Upper lobe of left lung (tissue), 4 donors: ENCODE data around the gene VIPAS39.
"Not testable (repeated sequence)": the region's sequence is repeated elsewhere in the genome, so short reads cannot be mapped to it uniquely, and the experiment has no call there.

Experiments used
- CTCF ChIP-seq, 6 experiments: fragments of 450-650 bp in 4 of 6; fragments of 200-600 bp in 2 of 6; sonication (generic) in 2 of 6; IDR thresholded peaks; one replicate each; pipeline ENCODE4 v1.5.1; 2016 to 2019; ENCODE audit warnings: antibody characterized with exemption in 6 of 6
- EP300 ChIP-seq, 4 donors: sonication (generic); formaldehyde crosslinking; IDR thresholded peaks; one replicate each; pipeline ENCODE4 v1.5.1; 2017; ENCODE audit warnings: antibody characterized with exemption in 4 of 4, control low read depth in 2 of 4

DNA sequence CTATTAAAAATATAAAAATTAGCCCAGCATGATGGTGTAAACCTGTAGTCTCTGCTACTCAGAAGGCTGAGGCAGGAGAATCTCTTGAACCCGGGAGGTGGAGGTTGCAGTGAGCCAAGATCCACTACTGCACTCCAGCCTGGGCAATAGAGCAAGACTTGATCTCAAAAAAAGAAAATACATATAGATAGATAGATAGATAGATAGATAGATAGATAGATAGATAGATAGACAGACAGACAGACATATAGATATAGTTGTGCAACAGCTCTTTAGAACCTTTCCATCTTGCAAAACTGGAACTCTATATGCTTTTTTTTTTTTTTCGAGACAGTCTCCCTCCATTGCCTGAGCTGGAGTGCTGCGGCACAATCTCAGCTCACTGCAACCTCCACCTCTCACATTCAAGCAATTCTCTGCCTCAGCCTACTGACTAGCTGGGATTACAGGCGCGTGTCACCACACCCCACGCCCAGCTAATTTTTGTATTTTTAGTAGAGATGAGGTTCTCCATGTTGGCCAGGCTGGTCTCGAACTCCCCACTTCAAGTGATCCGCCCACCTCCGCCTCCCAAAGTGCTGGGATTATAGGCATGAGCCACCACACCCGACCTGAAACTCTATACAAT, 41.9 kb downstream of the VIPAS39 start:
- TF ChIP-seq CTCF, EP300 (IDR thresholded peaks at IDR 0.05): not testable (repeated sequence)
